AG09309 (cell line): ENCODE results near the gene TNFSF13B.
"Not testable (repeated sequence)": the region's sequence is repeated elsewhere in the genome, so short reads cannot be mapped to it uniquely, and the experiment has no call there.

ENCODE experiments used
- DNase-seq: peaks from one replicate; pipeline ENCODE4 v3.0.0-alpha.2; 2010; ENCODE audit warnings: low read depth
- H3K4me3 ChIP-seq: 2 replicates; pipeline ENCODE4 v1.5.1; 2011; ENCODE audit warnings: mild to moderate bottlenecking, low read depth, low read length, moderate library complexity; ENCODE audit not compliant: control insufficient read depth
- CTCF ChIP-seq: IDR thresholded peaks from 2 replicates; pipeline ENCODE4 v1.5.1; 2011; ENCODE audit warnings: mild to moderate bottlenecking, low read depth, low read length, inconsistent platforms; ENCODE audit not compliant: insufficient read depth, control insufficient read depth; ENCODE audit errors: missing control alignments

The TNFSF13B gene

GRCh38 chr13:108304170-108305016 is 34.9 kb downstream of the TNFSF13B start:
- DNase-seq = no peak
- no peak overlapping the region for H3K4me3 ChIP-seq
- no peak for TF ChIP-seq CTCF

GRCh38 chr13:108305655-108306054 is 36.1 kb downstream of the TNFSF13B start:
- no peak for TF ChIP-seq CTCF
- DNase-seq = no peak
- no peak overlapping the region for H3K4me3 ChIP-seq

- no peak overlapping the region for H3K4me3 ChIP-seq
- TF ChIP-seq CTCF = no peak
- no peak for DNase-seq
These were observed 37.3 kb downstream of the TNFSF13B start for GRCh38 chr13:108306860-108307259.

- not testable (repeated sequence) for DNase-seq, H3K4me3 ChIP-seq
These were observed 42.1 kb downstream of the TNFSF13B start for GRCh38 chr13:108311596-108311995.

- H3K4me3 ChIP-seq = no peak overlapping the region
- DNase-seq = no peak
- TF ChIP-seq CTCF = no peak
These were observed 43.9 kb downstream of the TNFSF13B start for GRCh38 chr13:108313382-108313781.

GRCh38 chr13:108315273-108315672 is 45.8 kb downstream of the TNFSF13B start:
- H3K4me3 ChIP-seq = no peak overlapping the region
- no peak for TF ChIP-seq CTCF
- no peak for DNase-seq

GRCh38 chr13:108315991-108316390 is 46.5 kb downstream of the TNFSF13B start:
- no peak for DNase-seq
- H3K4me3 ChIP-seq = no peak overlapping the region
- no peak for TF ChIP-seq CTCF
